GM21423 (cell line): Measurements from ENCODE around the gene PTPN4.
"Not testable (repeated sequence)": the region's sequence is repeated elsewhere in the genome, so short reads cannot be mapped to it uniquely, and the experiment has no call there.

ENCODE experiments used
- ATAC-seq: cut with Tn5 transposase; IDR thresholded peaks from one replicate; pipeline ENCODE4 v1.9.1; 2021; ENCODE audit warnings: mild to moderate bottlenecking, moderate library complexity; ENCODE audit not compliant: unreplicated experiment

The PTPN4 gene

DNA sequence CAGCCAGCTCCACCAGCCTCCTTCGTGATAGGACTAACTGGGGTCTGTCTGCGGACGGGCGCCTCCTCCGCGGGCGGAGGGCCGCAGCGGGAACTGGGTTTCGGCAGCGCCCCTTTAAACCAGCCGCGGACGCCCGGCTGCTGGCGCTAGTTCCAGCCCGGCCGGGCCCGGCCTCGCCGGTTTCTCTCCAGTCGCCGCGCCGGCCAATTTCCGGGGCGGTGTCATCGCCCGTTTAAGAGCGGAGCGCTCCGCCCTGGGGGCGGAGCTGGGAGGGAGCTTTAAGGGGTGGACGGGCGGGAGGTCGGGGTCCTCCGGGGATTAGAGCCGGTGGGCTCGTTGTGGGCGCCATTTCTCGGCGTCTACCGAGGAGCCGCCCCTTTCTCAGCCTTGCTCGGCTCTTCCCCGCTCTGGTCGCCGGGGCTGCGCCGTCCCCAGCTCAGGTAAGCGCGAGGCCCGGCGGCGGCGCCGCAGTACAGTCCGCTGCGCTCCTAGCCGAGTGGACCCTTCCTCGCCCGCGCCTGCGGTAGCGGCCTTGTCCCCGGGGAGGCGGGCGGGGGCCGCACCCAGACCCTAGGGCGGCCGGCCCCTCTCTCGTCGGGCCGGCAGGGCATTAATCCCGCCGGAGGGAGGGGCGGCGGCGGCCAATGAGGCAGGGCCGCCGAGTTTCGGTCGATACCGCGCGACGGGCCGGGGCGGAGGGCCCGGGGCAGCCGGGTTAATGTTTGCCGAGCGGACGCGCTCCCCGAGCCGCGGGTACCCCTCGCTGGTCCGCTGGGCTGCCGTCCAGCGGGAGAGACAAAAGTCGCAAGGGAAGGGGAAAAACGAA is 253.3 kb downstream of the PTPN4 start, which contains the start of gene EPB41L5:
Gene EPB41L5 (plus strand): TSS at position 307 of the 826 bp plus-strand sequence. CDS start 6,008 bp downstream, outside the sequence.
- ATAC-seq = peak; percentile 93

DNA sequence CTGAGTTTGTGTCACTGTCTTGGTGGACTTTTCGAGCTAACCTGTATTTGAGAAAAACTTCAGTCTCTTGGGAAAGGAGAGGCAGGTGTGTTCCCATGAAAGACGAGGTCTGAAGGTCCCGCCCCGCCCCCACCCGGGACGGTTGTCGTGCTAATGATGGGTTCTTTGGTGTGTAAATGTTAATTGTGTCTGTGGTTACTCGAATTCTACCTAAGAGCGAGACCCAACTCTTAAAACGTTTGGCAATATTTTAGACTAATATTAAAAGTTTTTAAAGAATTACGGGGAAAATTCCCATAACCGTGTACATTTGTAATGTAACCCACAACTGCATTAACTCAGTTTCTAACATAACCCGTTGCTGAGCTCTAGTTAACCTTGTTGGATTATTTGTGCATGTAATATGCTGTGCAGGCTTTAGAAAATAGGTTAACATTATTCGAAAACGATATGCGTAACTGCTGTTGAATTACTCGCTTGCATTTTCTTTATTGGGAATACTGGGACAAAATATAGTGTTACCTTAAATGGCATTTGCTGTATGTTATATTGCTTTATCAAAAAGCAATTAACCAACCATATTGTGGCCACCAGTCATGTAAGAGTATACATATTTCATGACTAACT is 254.0 kb downstream of the PTPN4 start:
- no peak for ATAC-seq

DNA sequence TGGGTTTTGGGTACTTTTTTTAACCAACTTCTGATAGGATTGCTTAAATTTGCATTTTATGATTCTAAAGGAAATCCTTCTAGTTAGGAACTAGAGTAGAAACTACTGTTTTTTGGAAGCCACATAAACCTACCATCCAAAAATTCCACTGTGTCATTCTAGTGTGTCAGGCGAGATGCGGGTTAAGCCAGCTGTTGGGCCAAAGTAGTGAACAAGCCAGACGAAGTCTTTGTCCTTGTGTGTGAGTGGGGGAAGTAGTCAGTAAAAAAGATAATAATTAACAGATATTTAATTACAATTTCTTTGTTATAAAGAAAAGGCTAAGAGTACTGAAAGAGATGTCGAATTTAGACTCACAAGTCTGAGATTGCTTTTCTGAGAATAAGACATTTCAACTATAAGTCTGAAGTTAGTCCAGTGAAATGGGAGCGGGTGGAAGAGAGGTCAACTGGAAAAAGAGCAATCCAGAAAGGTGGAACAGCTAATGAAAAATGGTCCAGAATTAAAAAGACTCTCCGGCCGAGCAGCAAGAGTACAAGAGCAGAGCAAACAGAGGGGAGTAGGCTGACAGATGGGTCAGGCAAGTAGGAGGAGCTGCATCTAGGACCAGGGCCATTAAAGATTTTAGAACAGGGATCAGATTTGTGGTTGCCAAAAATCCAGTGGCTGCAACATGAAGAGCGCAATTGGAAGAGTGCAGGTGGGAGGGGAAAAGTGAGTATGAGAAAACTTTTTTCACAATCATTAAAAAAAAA is 254.7 kb downstream of the PTPN4 start:
- ATAC-seq = no peak

- no peak for ATAC-seq
Observed at GRCh38 chr2:120016800-120017199, 257.1 kb downstream of the PTPN4 start.

DNA sequence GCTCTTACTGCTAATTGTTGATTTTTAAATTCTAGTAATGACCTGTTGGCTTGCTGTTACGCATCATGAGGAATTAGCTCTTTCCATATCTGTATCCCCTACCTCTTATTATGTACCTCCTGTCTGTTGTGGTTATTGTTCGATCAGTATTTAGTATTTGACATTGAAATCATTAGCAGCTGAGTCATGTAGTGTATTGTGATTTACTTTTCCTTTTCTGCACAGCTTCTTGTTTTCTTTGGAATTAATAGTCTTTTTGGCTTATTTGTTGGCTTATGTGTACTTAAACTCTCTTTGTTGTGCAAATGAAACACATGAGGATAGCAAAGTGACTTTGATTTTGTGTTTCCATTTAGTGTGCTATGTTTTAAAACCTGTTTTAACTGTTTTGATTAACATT is 257.5 kb downstream of the PTPN4 start:
- ATAC-seq = no peak

DNA sequence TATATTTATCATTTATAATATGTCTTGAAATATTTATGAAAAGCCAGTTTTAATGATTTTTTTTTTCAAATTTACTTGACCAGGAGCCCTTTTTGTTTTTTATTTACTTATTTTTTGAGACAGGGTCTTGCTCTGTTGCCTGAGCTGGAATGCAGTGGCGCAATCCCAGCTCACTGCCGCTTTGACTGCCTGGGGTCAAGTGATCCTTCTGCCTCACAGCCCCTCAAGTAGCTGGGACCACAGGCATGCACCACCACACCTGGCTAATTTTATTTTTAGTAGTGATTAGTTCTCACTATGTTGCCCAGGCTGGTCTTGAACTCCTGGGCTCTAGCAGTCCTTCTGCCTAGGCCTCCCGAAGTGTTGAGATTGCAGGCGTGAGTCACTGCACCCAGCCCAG is 258.8 kb downstream of the PTPN4 start:
- no peak for ATAC-seq

GRCh38 chr2:120020554-120020953 is 260.8 kb downstream of the PTPN4 start:
- no peak for ATAC-seq

DNA sequence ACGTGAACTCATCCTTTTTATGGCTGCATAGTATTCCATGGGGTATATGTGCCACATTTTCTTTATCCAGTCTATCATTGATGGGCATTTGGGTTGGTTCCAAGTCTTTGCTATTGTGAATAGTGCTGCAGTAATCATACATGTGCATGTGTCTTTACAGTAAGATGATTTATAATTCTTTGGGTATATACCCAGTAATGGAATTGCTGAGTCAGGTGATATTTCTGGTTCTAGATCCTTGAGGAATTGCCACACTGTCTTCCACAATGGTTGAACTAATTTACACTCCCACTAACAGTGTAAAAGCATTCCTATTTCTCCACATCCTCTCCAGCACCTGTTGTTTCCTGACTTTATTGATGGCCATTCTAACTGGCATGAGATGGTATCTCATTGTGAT is 262.8 kb downstream of the PTPN4 start:
- ATAC-seq = not testable (repeated sequence)

DNA sequence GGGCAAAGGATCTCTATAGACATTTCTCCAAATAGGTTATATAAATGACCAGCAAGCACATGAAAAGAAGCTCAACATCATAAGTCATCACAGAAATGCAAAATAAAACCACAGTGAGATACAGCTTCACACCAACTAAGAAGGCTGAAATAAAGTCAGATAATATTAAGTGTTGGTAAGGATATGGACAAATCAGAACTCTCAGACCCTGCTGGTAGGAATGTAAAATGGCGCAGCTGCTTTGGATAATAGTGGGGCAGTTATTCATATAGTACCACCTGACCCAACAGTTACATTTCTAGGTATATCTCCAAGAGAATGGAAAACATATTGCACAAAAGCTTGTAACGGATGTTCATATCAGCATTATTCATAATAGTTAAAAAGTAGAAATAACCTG is 267.2 kb downstream of the PTPN4 start:
- no peak for ATAC-seq

DNA sequence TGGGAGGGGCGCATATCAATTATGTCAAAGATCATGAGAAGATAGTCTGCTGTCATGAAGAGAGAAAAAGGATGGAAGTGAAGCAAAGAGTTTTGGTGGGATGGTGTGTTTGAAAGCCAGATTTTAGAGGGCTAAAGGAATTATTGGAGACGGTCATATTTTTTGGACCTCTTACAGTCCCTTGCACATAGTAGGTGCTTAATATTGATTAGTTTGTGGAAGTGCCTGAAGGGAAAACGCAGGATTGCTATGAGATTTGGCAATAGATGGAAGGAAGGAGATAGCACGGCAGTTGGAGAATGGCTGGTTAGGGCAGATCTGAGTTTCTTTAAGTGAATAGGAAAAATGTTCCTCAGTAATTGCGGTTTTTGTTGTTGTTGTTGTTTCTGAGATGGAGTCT is 269.1 kb downstream of the PTPN4 start:
- no peak for ATAC-seq

DNA sequence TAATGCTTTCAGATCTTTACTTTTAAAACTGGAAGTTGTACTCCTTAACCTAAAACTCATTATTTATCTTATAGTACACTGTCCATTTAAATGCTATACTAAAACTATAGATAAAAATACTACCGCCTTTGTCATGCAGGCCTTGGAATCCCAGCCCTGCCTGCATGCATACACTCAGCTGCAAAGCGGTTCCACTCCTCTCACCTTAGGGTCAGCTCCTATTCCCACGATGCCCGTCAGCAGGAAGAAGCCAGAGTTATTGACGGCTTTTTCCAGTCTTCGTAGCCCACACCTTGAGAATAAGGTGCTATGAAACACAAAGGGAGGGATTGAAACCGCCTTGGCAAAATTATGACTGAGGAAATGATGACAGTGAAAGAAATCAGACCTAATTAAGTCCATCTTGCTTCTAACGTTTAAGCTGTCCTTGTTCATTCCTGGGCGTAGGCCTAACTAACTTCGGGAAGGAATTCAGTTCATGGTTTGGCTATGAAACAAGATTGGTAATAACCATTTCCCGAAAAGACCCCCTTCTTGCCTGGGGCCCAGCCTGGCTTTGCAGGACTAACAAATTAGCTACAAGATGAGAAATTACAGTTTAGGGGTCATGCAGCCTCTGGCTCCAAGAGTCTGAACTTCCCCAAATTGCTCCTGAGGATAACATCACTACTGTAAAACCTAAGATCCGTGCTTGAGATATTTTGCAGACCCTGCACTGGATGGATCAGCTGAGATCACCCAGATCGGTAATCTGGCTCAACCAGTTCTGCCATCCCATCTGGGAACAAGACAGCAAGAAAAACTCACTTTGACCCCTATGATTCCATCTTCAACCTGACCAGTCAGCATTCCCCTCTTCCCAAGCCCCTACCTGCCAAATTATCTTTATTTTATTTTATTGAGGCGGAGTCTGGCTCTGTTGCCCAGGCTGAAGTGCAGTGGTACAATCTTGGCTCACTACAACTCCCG is 270.2 kb downstream of the PTPN4 start:
- no peak for ATAC-seq

DNA sequence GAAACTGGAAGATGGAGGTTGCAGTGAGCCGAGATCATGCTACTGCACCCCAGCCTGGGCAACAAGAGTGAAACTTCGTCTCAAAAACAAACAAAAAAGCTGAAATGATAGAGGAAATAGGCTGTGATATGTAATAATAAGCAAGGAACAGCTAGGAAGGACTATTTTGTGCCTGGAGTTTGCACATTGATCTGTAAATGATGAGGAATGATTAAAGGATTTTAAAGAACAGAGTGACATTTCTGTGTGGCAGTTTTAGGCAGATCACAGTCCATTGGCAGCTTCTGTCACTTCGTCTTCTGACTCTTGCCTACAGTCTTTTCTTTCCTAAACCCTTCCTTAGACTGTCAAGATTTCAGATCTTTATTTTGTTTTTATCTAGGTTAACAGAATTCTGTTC is 272.6 kb downstream of the PTPN4 start:
- ATAC-seq = no peak
